ENCODE results near the gene CBLN1.

Gene CBLN1

DNA sequence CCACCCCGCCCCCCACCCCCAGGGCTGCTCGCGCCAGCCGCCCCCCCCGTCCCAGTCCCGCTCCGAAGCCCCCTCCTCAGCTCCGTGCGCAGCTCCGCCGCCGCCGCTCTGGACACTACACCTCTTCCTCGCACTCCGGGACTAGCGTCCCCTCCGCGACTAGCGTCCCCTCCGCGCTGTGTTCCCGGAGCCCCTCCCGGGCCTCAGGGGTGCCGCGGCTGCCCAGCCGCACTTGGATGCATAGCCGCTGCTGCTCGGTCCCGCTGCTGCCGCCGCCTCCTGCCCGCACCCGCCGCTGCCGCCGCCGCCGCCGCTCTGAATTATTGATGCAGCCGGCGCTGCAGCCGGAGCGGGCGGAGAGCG lies at the start of gene CBLN1:
TSS of gene CBLN1 (minus strand) at position 359 of the 363 bp plus-strand sequence. CDS start 373 bp downstream, outside the sequence.
- peak within 1 kb of the TSS; percentile 29 for H3K4me3 ChIP-seq (ENCODE audit: low read depth, low read length)

DNA sequence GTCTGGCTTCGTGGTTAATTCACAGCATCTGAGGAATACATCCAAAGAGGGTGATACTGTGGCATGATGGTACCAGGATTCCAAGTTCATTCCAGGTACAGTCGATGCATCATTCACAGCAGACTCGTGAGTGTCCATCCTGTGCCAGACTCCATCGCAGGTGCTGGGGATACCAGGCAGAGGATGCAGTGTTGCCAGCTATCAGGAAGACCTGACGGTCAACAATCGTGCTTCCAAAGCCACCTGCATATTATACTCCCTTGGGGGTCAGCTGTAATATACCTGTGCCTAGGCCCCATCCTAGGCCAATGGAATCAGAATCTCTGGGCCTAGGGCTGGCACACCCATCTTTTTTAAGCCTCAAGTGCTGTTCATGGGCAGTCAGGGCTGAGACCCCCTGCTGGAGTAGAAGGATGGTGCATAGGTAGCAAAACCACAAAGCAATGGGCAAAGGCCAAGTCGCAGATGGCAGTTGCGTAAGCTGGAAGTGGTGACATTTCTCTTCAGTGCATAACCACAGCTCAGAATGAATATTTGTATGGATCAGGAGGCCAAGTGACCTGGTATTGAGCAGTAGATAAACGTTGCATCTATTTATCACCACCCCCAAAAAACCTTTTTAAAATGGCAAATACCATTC lies 49.0 kb upstream of the CBLN1 start:
- no peak overlapping the region for H3K4me3 ChIP-seq (ENCODE audit: low read depth, low read length)
- TF ChIP-seq, protein P1, sequence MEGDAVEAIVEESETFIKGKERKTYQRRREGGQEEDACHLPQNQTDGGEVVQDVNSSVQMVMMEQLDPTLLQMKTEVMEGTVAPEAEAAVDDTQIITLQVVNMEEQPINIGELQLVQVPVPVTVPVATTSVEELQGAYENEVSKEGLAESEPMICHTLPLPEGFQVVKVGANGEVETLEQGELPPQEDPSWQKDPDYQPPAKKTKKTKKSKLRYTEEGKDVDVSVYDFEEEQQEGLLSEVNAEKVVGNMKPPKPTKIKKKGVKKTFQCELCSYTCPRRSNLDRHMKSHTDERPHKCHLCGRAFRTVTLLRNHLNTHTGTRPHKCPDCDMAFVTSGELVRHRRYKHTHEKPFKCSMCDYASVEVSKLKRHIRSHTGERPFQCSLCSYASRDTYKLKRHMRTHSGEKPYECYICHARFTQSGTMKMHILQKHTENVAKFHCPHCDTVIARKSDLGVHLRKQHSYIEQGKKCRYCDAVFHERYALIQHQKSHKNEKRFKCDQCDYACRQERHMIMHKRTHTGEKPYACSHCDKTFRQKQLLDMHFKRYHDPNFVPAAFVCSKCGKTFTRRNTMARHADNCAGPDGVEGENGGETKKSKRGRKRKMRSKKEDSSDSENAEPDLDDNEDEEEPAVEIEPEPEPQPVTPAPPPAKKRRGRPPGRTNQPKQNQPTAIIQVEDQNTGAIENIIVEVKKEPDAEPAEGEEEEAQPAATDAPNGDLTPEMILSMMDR (IDR thresholded peaks at IDR 0.05; ENCODE audit: borderline replicate concordance, insufficient read depth, low read depth, low read length): no peak

More for the DNA sequence above, at the start of gene CBLN1:
- TF ChIP-seq, protein P1 (IDR thresholded peaks at IDR 0.05; ENCODE audit: borderline replicate concordance, insufficient read depth, low read depth, low read length): no peak

DNA sequence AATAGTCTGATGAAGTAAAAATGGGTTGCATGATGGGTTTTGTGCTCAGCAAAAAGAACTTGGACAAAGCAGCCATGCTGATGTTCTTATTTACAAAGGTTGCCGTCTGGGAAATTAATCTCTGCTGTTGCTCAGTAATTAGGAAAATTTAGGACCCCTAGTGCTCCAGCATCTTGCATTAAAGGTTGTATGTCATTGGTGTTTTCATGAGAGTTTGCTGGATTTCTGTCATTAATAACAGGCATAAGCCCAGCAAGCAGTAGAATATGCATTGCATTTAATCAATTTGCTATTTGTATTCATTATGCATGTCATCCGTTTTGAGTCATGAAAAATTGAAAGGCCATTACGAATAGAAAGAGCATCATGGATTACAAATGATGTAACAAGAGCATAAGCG lies 46.7 kb upstream of the CBLN1 start:
- H3K4me3 ChIP-seq (ENCODE audit: low read depth, low read length): no peak overlapping the region
- TF ChIP-seq, protein P1 (IDR thresholded peaks at IDR 0.05; ENCODE audit: borderline replicate concordance, insufficient read depth, low read depth, low read length): no peak

DNA sequence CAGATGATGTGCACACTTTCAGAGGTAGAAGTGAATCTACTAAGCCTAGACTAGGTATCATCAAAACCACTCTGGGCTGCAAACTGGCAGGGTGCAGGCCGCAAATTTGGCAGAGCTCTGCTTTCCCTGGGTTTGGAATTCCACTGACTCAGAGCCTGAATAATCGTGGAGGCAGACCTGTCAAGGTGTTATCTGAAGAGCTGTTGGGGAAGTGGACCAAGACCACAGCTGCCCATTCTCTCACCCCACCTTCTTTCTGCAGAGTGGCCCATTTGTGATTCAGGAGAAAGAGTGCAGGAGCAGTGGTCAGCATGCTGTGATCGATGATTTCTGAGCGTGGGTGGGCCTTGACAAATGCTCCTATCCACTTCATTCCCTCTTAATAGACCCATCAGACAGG lies 45.8 kb upstream of the CBLN1 start:
- TF ChIP-seq, protein P1 (IDR thresholded peaks at IDR 0.05; ENCODE audit: borderline replicate concordance, insufficient read depth, low read depth, low read length): no peak
- H3K4me3 ChIP-seq (ENCODE audit: low read depth, low read length): no peak overlapping the region

DNA sequence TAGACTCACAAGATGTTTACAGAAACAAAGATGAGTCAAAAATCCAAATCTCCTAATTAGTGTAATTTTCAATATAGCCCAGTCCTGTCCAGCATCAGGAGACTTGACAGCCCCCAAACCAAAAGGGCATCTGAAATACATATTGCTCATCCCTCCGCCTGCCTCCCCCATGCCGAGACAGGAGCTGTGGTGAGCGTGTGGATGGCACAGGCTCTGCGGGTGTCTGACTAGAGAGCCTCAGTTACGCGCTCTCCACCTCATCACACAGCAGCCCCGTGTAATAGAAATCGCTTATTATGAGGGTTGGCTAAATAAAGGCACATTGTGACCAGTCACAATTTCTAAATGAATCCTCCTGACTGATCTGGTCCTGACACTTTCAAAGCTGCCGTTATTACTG lies 43.1 kb upstream of the CBLN1 start:
- TF ChIP-seq, protein P1 (IDR thresholded peaks at IDR 0.05; ENCODE audit: borderline replicate concordance, insufficient read depth, low read depth, low read length): no peak
- no peak overlapping the region for H3K4me3 ChIP-seq (ENCODE audit: low read depth, low read length)

DNA sequence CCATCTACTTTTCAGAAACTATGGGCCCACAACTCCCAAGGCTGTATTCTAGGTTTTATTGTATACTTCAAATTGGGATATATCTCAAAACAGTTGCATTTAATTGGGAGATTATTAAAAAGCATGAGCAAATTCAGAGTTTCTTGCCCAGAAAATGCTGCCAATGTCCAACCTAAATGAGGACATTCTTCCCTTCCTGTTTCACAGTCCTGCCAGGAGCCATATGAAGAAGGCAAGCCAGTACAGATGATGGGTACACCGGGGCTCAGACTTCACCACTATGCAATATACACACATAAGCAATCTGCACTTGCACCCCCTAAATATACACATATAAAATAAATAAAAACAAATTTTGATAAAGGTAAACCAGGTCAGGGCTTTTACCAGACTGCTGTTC lies 34.0 kb upstream of the CBLN1 start:
- TF ChIP-seq, protein P1 (IDR thresholded peaks at IDR 0.05; ENCODE audit: borderline replicate concordance, insufficient read depth, low read depth, low read length): no peak
- H3K4me3 ChIP-seq (ENCODE audit: low read depth, low read length): no peak overlapping the region

DNA sequence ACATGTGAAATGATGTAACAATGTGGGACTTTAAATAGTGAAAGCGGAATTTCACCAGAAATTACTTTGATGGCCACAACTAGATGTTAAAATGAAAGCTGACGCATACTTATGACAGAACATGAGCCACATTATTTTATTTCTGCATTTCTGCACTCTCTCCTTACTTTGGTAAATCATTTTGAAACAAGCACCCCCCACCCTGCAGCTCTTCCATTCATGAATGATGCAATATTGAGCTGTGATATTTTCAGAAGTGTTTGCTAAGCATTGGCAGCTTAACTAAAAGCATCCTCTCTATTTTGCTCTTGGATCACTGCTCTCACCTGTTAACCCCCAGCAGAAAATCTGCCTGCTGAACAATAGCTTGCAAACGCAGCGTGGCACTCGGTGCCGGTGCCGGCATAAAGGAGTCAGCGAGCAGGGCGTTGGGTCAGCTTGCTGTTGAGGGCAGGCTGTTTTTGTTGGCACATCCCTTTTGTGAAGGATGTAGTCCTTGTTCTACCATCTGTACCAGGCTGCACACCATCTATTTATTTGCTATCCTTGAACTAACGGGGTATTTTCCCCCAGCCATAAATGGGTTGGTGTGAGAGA lies 30.8 kb upstream of the CBLN1 start:
- no peak overlapping the region for H3K4me3 ChIP-seq (ENCODE audit: low read depth, low read length)
- TF ChIP-seq, protein P1 (IDR thresholded peaks at IDR 0.05; ENCODE audit: borderline replicate concordance, insufficient read depth, low read depth, low read length): no peak
